NCI-H2227 treated with DMSO at 0.1 percent for 48 hours (cell line): ENCODE data around the gene ID1.
"Not testable (repeated sequence)": the region's sequence is repeated elsewhere in the genome, so short reads cannot be mapped to it uniquely, and the experiment has no call there.

ENCODE experiments used
- DNase-seq: peaks from one replicate; lab custom pipeline; 2025; lab: John Stamatoyannopoulos, UW

ID1 gene

GRCh38 chr20:31573555-31574321 lies 31.4 kb upstream of the ID1 start:
- DNase-seq: peak; percentile 54

GRCh38 chr20:31574986-31575385 lies 30.1 kb upstream of the ID1 start:
- DNase-seq: not testable (repeated sequence)

- DNase-seq: no peak
Observed at GRCh38 chr20:31576751-31577150, 28.3 kb upstream of the ID1 start.

GRCh38 chr20:31577194-31577593 lies 27.9 kb upstream of the ID1 start:
- DNase-seq: no peak

GRCh38 chr20:31578448-31579138 lies 26.5 kb upstream of the ID1 start:
- DNase-seq: no peak

DNA sequence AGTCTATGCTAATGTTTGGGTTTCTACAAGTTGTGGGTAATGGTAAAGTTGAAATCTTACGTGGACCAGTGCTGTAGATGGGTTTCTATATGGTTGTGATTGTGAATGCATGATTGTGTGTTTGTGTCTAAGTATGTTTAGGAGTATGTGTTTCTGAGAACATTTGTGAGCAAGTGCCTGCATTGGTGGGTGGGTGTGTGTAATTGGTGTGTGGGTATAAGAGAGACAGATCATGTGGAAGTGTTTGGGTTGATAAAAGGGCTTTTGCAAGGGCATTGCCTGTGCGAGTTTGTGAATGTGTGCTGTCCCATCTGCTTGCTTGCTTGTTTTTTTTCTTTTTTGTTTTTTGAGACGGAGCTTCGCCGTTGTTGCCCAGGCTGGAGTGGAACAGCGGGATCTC lies 25.8 kb upstream of the ID1 start:
- DNase-seq: no peak

DNA sequence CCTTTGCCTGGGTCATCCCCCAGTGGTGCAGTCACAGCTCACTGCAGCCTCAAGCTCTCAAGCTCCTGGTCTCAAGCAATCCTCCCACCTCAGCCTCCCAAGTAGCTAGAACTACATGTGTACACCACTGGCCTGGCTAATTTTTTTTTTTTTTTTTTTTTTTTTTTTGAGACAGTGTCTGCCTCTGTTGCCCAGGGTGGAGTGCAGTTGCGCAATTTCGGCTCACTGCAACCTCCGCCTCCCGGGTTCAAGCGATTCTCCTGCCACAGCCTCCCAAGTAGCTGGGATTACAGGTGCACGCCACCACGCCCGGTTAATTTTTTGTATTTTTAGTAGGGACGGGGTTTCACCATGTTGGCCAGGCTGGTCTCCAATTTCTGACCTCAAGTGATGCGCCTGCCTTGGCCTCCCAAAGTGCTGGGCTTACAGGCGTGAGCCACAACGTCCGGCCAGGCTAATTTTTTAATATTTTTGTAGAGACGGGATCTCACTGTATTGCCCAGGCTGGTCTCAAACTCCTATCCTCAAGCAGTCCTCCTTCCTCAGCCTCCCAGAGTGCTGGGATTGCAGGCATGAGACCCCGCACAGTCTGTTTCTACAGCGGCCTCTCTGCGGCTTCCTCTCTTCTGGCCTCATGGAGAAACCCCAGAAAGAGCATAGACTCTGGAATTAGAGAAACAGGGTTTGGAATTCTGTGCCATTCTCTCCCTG lies 25.0 kb upstream of the ID1 start:
- not testable (repeated sequence) for DNase-seq

DNA sequence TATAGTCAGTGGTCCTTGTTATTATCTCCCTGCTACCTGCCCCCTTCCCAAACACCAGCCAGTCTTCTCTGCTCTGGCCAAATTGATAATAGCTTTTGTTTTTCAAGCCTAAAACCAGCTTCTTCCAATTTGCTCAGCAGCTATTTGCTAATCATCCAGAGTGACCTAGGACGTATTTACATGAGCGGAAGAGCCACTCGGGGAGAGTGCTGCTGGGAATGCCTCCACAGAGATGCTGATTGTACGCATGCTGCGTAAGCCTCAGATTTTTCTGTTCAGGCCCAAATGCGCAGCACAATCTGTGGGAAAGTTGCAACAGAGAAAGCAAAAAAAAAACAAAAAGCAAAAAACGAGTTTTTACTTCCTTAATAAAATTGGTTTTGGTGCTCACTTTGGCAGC lies 24.4 kb upstream of the ID1 start:
- no peak for DNase-seq

DNA sequence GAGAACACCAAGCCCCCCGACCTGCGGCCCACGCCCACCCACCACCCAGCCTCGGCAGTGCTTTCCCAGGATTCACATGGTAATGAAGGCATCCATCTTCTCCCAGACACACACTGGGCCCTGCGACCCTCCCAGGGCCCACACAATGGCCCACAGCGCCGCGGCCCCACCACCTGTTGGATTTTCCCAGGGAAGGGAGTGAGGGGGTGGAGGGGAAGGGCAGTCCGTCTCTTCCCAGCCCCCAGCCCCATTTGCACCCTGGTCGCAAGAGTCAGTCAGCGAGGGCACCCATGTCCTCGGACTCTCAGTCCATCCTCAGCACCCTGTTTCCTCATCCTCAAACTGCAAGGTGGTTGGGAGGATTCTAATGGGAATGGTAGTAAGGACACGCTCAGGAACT lies 23.7 kb upstream of the ID1 start:
- DNase-seq: no peak

- no peak for DNase-seq
Observed at GRCh38 chr20:31587545-31588389, 17.3 kb upstream of the ID1 start.

- DNase-seq: no peak
Observed at GRCh38 chr20:31590717-31591225, 14.3 kb upstream of the ID1 start.

GRCh38 chr20:31593221-31594001 lies 11.7 kb upstream of the ID1 start:
- DNase-seq: no peak

DNA sequence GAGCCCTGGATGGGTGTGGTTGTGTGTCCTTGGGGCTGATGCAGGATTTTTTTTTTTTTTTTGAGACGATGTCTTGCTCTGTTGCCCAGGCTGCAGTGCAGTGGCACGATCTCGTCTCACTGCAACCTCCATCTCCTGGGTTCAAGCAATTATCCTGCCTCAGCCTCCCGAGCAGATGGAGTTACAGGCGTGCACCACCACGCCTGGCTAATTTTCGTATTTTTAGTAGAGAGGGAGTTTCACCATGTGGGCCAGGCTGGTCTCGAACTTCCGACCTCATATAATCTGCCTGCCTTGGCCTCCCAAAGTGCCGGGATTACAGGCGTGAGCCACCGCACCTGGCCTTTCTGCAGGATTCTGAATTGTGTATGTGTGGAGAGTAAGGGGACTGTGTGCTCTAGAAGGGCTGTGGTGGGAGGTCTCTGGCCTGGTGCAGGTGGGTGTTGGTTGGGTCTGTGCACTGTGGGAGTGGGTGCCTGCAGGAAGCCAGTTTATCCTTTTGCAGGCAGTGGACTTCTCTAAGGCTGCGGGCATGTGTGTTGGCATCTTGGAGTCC lies 11.0 kb upstream of the ID1 start:
- no peak for DNase-seq

- DNase-seq: peak; percentile 21
Observed at GRCh38 chr20:31594558-31595379, 10.3 kb upstream of the ID1 start.

- no peak for DNase-seq
Observed at GRCh38 chr20:31595380-31595653, 9.8 kb upstream of the ID1 start.

DNA sequence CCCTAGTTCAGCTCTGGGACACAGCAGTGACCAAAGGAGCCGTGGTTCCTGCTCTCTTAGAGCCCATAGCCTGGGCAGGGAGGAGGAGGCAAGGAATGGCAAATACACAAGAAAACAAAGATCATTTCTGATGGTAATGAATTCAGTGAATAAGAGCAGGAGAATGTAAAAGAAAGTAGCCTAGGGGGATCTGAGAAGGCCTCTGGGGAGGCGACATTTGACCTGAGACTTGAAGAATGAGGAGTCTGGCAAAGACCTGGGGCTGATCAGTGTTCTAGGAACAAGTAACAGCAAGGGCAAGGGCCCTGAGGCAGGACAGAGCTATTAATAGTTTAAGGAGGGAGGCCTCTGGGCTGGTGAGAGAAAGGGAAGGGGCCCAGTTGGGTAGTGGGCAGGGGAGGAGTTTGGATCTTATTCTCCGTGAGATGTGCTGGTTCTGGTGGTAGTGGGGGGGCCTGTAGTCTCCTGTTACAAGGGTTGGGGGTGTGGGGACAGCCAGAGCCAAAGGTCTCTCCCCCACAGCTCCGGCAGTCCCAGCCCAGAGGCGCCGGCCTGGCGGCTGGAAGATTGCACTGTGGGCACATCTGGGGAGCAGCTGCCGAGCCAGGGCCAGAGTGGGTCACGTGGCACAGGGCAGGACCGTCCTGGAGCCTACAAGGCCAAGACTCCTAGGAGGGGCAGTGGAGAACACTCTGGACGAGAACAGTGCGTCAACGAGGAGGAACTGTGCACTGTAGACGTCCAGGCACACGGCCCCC lies 9.3 kb upstream of the ID1 start:
- DNase-seq: peak; percentile 63

DNA sequence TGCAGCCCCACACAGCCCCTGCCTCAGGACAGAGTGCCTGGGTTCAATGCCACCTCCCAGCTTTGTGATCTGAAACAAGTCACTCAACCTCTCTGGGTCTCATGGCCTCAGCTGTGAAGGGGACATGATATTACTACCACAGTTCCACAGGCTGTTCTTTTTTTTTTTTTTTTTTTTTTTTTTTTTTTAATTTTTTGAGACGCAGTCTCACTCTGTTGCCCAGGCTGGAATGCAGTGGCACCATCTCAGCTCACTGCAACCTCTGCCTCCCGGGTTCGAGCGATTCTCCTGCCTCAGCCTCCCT lies 8.7 kb upstream of the ID1 start:
- DNase-seq: not testable (repeated sequence)

- no peak for DNase-seq
Observed at GRCh38 chr20:31596831-31597480, 8.1 kb upstream of the ID1 start.

GRCh38 chr20:31597481-31597855 lies 7.6 kb upstream of the ID1 start:
- DNase-seq: no peak
